Breast epithelium (tissue), 4 donors: ENCODE data around the gene RFC5. TPM values are rescaled to one million over a fixed set of nuclear protein-coding genes. Genes with fewer than 3 reads are reported as not detected.

Experiments
- DNase-seq, 2 donors: peaks; one replicate each; pipeline ENCODE4 v3.0.0-alpha.2; 2019; ENCODE audit warnings: low spot score in 2 of 2
- H3K27ac ChIP-seq, 2 donors: fragments of 200-600 bp; sonication (generic) in 1 of 2; one replicate each; pipeline ENCODE4 v1.5.1; 2016 to 2019; ENCODE audit warnings: mild to moderate bottlenecking in 1 of 2
- H3K27me3 ChIP-seq, 2 donors: fragments of 200-600 bp; sonication (generic) in 1 of 2; one replicate each; pipeline versions ENCODE4 v1.5.1 to v1.6.0; 2017 to 2019; ENCODE audit warnings: control low read depth in 1 of 2, mild to moderate bottlenecking in 1 of 2
- H3K36me3 ChIP-seq: fragments of 200-600 bp; one replicate; pipeline ENCODE4 v1.5.1; 2019
- H3K4me1 ChIP-seq, 2 donors: fragments of 200-600 bp; sonication (generic); one replicate each; pipeline ENCODE4 v1.5.1; 2016 to 2019; ENCODE audit warnings: control low read depth in 1 of 2
- H3K4me3 ChIP-seq, 3 donors: fragments of 200-600 bp; sonication (generic); 1 replicate in 2 of 3; 2 replicates in 1 of 3; pipeline ENCODE4 v1.5.1; 2016 to 2019; ENCODE audit warnings: mild to moderate bottlenecking in 3 of 3, moderate library complexity in 2 of 3
- H3K9me3 ChIP-seq, 2 donors: fragments of 200-600 bp; sonication (generic) in 1 of 2; one replicate each; pipeline ENCODE4 v1.5.1; 2016 to 2019; ENCODE audit warnings: control low read depth in 1 of 2
- CTCF ChIP-seq, 3 donors: fragments of 450-650 bp; IDR thresholded peaks; one replicate each; pipeline ENCODE4 v1.5.1; 2016 to 2017; ENCODE audit warnings: antibody characterized with exemption in 3 of 3, mild to moderate bottlenecking in 3 of 3, moderate library complexity in 3 of 3
- POLR2A ChIP-seq: fragments of 450-650 bp; IDR thresholded peaks from one replicate; pipeline ENCODE4 v1.6.1; 2016; ENCODE audit warnings: antibody characterized with exemption, mild to moderate bottlenecking, moderate library complexity
- POLR2AphosphoS5 ChIP-seq, 3 donors: sonication (generic); formaldehyde crosslinking; IDR thresholded peaks; one replicate each; pipeline ENCODE4 v1.6.1; 2017; ENCODE audit warnings: antibody characterized with exemption in 3 of 3
- intact Hi-C: fragments of 100-400 bp; cut with DNase I; formaldehyde crosslinking; loops from one replicate; pipeline ENCODE4 v1.15.1; 2023; ENCODE audit warnings: low total_unique reads
- total RNA-seq, 3 donors: library from RNA; depleted of rRNA; stranded (reverse); fragments of >200 nt; gene quantifications; one replicate each; pipeline ENCODE4 v1.1.0, GENCODE V29; 2016

The RFC5 gene
- total RNA-seq, 3 donors from 2014 or later: 9.3 to 19.3 (median 16.1) TPM

- no peaks in the 10 kb centered on the region for H3K4me1 ChIP-seq
- H3K27ac ChIP-seq: no peak overlapping the region
- H3K27me3 ChIP-seq: peaks cover 0 to 5% of the 10 kb centered on the region in 2 donors
- TF ChIP-seq POLR2A: no peak
- no peak for TF ChIP-seq POLR2AphosphoS5 (IDR thresholded peaks at IDR 0.05)
- TF ChIP-seq CTCF (IDR thresholded peaks at IDR 0.05): no peak
- no peak overlapping the region for H3K4me3 ChIP-seq
- intact Hi-C loops: no loop called here
- H3K9me3 ChIP-seq: no peaks in the 10 kb centered on the region
- DNase-seq: no peak
- no peaks in the 10 kb centered on the region for H3K36me3 ChIP-seq
Measured at GRCh38 chr12:117980616-117981015, 35.9 kb upstream of the RFC5 start.

DNA sequence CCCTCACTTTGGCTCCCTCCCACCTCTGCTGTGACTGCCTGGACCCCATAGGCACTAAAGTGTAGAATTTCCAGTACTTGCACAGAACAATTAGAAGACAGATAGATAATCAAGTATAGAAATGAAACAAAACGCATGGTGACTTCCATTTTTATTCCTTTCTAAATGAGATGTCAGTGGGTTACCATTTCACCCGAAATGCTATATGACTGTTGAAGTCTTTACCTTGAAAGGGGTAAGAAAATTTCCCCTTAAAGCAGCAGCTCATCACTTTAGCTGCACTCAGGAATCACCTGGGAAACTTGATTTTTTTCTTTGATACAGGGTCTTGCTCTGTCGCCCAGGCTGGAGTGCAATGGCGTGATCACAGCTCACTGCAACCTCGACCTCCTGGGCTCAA, 35.2 kb upstream of the RFC5 start:
- no peaks in the 10 kb centered on the region for H3K4me1 ChIP-seq

GRCh38 chr12:117985182-117985581, 31.3 kb upstream of the RFC5 start:
- H3K4me1 ChIP-seq: no peaks in the 10 kb centered on the region
- intact Hi-C loops: no loop called here
- no peak overlapping the region for H3K4me3 ChIP-seq
- no peak overlapping the region for H3K27ac ChIP-seq
- no peaks in the 10 kb centered on the region for H3K27me3 ChIP-seq
- DNase-seq: no peak
- TF ChIP-seq POLR2AphosphoS5 (IDR thresholded peaks at IDR 0.05) (no peak), CTCF (IDR thresholded peaks at IDR 0.05) (no peak), POLR2A (no peak)
- no peaks in the 10 kb centered on the region for H3K9me3 ChIP-seq
- no peaks in the 10 kb centered on the region for H3K36me3 ChIP-seq

More for the DNA sequence above, 35.2 kb upstream of the RFC5 start:
- no peak overlapping the region for H3K4me3 ChIP-seq
- TF ChIP-seq POLR2AphosphoS5 (IDR thresholded peaks at IDR 0.05) (no peak), POLR2A (no peak), CTCF (IDR thresholded peaks at IDR 0.05) (no peak)
- no peak overlapping the region for H3K27ac ChIP-seq
- no peaks in the 10 kb centered on the region for H3K36me3 ChIP-seq
- DNase-seq: no peak
- H3K9me3 ChIP-seq: no peaks in the 10 kb centered on the region
- intact Hi-C loops: no loop called here
- no peaks in the 10 kb centered on the region for H3K27me3 ChIP-seq

GRCh38 chr12:117986705-117987469, 29.6 kb upstream of the RFC5 start:
- TF ChIP-seq POLR2A (no peak), CTCF (IDR thresholded peaks at IDR 0.05) (no peak), POLR2AphosphoS5 (IDR thresholded peaks at IDR 0.05) (no peak)
- Histone ChIP-seq H3K27ac (no peak overlapping the region), H3K27me3 (no peaks in the 10 kb centered on the region), H3K36me3 (no peaks in the 10 kb centered on the region), H3K4me1 (no peaks in the 10 kb centered on the region), H3K4me3 (no peak overlapping the region), H3K9me3 (no peaks in the 10 kb centered on the region)
- intact Hi-C loops: no loop called here
- DNase-seq: no peak

- TF ChIP-seq CTCF (IDR thresholded peaks at IDR 0.05): no peak
- intact Hi-C loops: no loop called here
- Histone ChIP-seq H3K27me3 (no peaks in the 10 kb centered on the region), H3K27ac (no peak overlapping the region), H3K4me1 (no peaks in the 10 kb centered on the region), H3K4me3 (no peak overlapping the region), H3K9me3 (no peaks in the 10 kb centered on the region), H3K36me3 (no peaks in the 10 kb centered on the region)
- DNase-seq: no peak
Measured at GRCh38 chr12:117994551-117995438, 21.7 kb upstream of the RFC5 start.
